Glutamatergic neuron (in vitro differentiated cells): ENCODE measurements around the gene OSBPL2. TPM values are rescaled to one million over a fixed set of nuclear protein-coding genes. Genes with fewer than 3 reads are reported as not detected.

ENCODE experiments used
- DNase-seq: peaks from one replicate; pipeline ENCODE4 v3.0.0; 2022
- H3K27ac Mint-ChIP-seq: one replicate; pipeline ENCODE4 v1.8.0; 2020; ENCODE audit warnings: mild to moderate bottlenecking, mixed read lengths, inconsistent platforms; ENCODE audit not compliant: unreplicated experiment
- H3K27me3 Mint-ChIP-seq: one replicate; pipeline ENCODE4 v1.8.0; 2020; ENCODE audit warnings: mild to moderate bottlenecking, moderate library complexity, mixed read lengths, inconsistent platforms; ENCODE audit not compliant: unreplicated experiment
- H3K36me3 Mint-ChIP-seq: one replicate; pipeline ENCODE4 v1.8.0; 2020; ENCODE audit warnings: mild to moderate bottlenecking, mixed read lengths, inconsistent platforms; ENCODE audit not compliant: unreplicated experiment
- H3K4me1 Mint-ChIP-seq: one replicate; pipeline ENCODE4 v1.8.0; 2020; ENCODE audit warnings: mild to moderate bottlenecking, low read depth, mixed read lengths, inconsistent platforms; ENCODE audit not compliant: unreplicated experiment
- H3K4me3 Mint-ChIP-seq: one replicate; pipeline ENCODE4 v1.8.0; 2020; ENCODE audit warnings: mild to moderate bottlenecking, mixed read lengths, inconsistent platforms; ENCODE audit not compliant: unreplicated experiment
- H3K9me3 Mint-ChIP-seq: one replicate; pipeline ENCODE4 v1.8.0; 2020; ENCODE audit warnings: mild to moderate bottlenecking, moderate library complexity, mixed read lengths, inconsistent platforms; ENCODE audit not compliant: unreplicated experiment
- total RNA-seq: library from RNA; stranded (reverse); fragmentation: NEBNext Ultra II Directional; extraction: Animal tissue kit (Norgen Biotek cat#: 25700); gene quantifications from one replicate; pipeline ENCODE4 v1.2.1, GENCODE V29; 2021; ENCODE audit not compliant: unreplicated experiment
- TF ChIP-seq, protein P1 (sequence below): fragments of 200-600 bp; sonication (generic); IDR thresholded peaks from one replicate; pipeline ENCODE4 v1.5.0; 2021; ENCODE audit not compliant: partially characterized antibody, unreplicated experiment

The OSBPL2 gene
- total RNA-seq, 1 donor from 2014 or later = 42.6 TPM

DNA sequence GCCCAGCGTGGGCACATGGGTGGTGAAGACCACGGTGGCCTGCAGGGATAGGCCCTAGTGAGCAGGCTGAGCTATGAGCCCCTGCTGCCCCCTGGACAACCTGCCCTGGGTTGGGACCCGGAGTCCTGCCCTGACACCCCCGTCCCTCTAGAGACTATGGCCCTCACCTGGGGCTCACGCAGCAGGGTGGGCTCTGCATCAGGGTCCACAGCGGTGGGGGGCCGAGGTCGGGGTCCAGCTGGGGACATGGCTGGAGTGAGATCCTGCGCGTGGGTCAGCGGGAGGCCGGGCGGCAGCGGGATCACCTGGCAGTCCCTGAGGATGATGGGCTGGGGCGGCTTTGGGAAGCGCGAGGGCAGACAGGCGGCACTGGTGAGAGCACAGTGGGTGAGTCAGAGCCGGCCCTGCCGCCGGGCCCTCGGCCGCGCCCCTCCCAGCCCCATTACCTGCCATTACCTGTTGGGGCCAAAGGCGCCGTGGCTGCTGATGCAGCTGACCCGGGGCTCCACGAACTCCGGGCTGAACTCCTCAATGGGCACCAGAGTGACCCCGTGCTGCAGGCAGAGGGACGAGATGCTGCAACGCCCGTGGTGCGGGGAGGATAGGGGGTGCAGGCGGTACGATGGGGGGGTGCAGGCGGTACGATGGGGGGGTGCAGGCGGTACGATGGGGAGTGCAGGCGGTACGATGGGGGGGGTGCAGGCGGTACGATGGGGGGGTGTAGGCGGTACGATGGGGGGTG lies 92.4 kb downstream of the OSBPL2 start:
- peaks cover 6% of the 10 kb centered on the region for H3K9me3 Mint-ChIP-seq
- TF ChIP-seq, protein P1, sequence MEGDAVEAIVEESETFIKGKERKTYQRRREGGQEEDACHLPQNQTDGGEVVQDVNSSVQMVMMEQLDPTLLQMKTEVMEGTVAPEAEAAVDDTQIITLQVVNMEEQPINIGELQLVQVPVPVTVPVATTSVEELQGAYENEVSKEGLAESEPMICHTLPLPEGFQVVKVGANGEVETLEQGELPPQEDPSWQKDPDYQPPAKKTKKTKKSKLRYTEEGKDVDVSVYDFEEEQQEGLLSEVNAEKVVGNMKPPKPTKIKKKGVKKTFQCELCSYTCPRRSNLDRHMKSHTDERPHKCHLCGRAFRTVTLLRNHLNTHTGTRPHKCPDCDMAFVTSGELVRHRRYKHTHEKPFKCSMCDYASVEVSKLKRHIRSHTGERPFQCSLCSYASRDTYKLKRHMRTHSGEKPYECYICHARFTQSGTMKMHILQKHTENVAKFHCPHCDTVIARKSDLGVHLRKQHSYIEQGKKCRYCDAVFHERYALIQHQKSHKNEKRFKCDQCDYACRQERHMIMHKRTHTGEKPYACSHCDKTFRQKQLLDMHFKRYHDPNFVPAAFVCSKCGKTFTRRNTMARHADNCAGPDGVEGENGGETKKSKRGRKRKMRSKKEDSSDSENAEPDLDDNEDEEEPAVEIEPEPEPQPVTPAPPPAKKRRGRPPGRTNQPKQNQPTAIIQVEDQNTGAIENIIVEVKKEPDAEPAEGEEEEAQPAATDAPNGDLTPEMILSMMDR = no peak
- no peak overlapping the region for H3K4me3 Mint-ChIP-seq
- no peaks in the 10 kb centered on the region for H3K4me1 Mint-ChIP-seq
- peaks cover 6% of the 10 kb centered on the region for H3K36me3 Mint-ChIP-seq
- peaks cover 3% of the 10 kb centered on the region for H3K27me3 Mint-ChIP-seq
- DNase-seq = no peak
- H3K27ac Mint-ChIP-seq = no peak overlapping the region

DNA sequence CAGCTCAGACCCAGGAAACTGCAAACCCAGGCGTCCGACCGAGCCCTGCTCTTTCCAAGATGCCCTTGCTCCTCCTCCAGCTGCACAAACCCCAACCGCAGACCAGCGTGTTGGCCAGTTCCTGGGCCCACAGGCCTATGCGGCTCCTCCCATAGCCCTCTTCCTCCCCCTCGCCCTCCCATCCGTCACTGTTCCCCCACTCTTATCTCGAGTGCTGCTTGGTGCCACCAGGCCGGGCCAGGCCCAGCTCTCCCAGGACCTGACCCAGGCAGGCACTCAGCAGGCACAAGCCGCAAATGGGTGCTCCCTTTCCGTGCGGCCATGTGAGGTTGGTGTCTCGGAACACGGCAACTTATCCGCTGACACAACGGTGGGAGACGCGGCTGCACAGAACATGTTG lies 93.0 kb downstream of the OSBPL2 start:
- no peak overlapping the region for H3K27ac Mint-ChIP-seq
- no peaks in the 10 kb centered on the region for H3K4me1 Mint-ChIP-seq
- peaks cover 2% of the 10 kb centered on the region for H3K27me3 Mint-ChIP-seq
- H3K9me3 Mint-ChIP-seq = peaks cover 2% of the 10 kb centered on the region
- TF ChIP-seq, protein P1 = no peak
- no peak for DNase-seq
- H3K4me3 Mint-ChIP-seq = no peak overlapping the region
- no peaks in the 10 kb centered on the region for H3K36me3 Mint-ChIP-seq

DNA sequence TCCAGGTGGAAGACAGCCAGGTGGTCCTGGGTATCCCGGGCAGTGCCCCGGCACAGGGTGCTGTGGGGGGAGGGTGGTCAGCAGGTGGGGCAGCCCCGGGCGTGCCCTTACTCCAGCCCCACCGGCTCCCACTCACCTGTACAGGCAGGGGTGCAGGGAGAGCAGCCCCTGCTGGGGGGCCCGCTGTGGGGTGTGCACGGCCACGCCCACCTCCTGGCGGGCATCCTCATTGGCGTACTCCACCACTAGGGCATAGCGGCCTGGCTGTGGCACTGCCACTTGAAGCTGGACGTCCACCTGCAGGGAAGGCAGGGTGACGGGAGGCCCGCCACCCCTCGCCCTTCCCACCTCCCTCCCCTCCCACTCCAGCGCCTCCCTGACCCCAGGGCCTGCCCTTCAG lies 94.1 kb downstream of the OSBPL2 start:
- H3K4me3 Mint-ChIP-seq = no peak overlapping the region
- TF ChIP-seq, protein P1 = no peak
- H3K27me3 Mint-ChIP-seq = peaks cover 2% of the 10 kb centered on the region
- peaks cover 7% of the 10 kb centered on the region for H3K9me3 Mint-ChIP-seq
- no peak for DNase-seq
- H3K4me1 Mint-ChIP-seq = no peaks in the 10 kb centered on the region
- H3K27ac Mint-ChIP-seq = no peak overlapping the region
- no peaks in the 10 kb centered on the region for H3K36me3 Mint-ChIP-seq

DNA sequence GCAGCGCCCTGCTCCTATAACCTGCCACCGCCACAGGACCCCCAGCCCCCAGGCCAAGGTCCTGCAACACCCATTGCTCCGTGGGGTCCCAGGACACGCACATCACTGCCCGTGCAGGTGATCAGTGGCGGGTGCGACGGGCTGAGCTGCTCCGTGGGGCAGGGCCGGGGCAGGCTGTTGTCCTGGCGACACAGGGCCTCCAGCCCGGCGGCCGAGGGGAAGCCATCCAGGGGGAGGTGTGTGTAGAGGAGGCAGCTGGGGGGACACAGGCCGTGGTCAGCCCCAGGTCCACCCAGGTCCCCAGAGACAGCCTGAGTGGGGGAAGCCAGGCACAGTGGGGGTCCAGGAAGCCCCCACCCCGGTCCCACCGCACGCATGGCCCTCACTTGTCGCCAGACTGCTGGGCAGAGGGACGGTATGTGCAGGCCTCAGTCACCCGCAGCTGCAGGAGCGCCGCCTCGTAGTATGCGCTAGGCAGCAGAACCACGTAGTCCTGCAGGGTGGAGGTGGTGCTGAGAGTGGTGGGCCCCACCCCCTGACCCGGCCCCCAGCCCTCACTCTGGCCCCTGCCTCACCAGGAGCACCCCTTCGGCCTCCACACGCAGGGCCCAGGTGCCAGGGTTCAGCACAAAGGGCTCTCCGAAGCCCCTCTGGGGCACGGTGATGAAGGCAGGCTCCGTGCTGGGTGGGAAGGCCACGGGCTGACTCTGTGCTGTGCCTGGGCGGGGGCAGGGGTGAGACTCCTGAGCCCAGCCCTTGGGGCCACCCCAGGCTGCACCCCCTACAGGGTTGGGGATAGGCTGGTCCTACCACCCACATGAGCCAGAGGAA lies 94.9 kb downstream of the OSBPL2 start:
- H3K4me1 Mint-ChIP-seq = no peaks in the 10 kb centered on the region
- TF ChIP-seq, protein P1 = no peak
- no peak overlapping the region for H3K4me3 Mint-ChIP-seq
- H3K9me3 Mint-ChIP-seq = peaks cover 7% of the 10 kb centered on the region
- no peak for DNase-seq
- H3K36me3 Mint-ChIP-seq = no peaks in the 10 kb centered on the region
- H3K27ac Mint-ChIP-seq = no peak overlapping the region
- H3K27me3 Mint-ChIP-seq = peaks cover 2% of the 10 kb centered on the region
